GF-D8 (cell line): ENCODE data around the gene MCRIP1.

Experiments
- DNase-seq: peaks from one replicate; lab custom pipeline; 2025; lab: John Stamatoyannopoulos, UW

MCRIP1 gene, protein sequence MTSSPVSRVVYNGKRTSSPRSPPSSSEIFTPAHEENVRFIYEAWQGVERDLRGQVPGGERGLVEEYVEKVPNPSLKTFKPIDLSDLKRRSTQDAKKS

DNA sequence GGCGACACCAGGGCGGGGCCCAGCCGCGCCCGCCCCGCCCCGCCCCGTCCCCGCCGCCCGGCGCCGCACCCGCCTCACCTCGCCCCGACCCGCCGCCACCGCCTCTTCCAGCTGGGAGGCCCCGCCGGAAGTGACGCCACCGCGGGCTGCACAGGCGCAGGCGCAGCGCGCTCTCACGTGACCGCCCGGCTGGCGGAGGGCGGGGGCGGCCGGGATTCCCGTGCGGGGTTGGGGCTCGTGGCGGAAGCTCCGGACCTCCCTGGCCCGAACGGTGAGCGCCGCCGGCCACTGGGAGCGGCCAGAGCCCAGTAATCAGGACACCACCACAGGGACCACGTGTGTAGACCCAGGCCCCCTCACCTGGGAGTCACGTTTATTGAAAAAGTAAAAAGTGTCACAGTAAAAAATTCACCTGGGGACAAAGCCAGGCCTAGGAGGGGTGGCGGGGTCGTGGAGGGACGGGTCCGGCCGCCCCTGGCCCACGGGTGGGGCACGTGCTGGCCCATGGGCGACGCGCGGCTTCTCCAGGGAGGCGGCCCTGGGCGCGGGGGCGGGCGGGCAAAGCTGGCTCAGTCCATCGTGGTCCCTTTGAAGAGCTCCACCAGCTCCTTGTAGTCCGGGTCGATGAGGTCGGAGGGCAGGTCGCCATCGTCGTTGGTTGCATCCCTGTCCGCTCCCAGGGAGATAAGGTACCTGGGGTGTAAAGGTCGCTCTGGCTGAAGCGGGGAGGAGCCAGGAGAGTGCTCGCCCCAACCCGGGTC lies at the start of gene MCRIP1:
TSS of gene MCRIP1 (minus strand) at position 132 of the 761 bp plus-strand sequence. CDS start 8,785 bp downstream, outside the sequence.
- DNase-seq = peak; percentile 73

DNA sequence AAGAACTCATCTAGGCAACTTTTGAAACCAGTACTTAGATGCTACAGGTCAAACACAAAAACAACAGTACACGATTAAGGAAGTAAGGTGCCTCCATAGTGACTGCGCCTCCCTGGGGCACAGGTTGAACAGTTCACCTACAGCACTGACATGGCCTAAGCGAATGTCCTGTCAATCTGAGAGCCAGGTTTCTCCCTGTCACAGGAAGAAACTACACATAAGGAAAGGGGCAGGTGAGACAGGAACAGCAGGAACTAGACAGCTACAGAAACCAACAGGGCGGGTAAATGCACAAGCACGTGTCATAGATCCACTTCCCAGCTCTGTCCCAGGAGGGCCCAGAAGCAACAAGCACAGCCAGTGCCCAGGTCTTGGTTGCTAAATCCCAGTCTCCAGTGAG lies 46.0 kb upstream of the MCRIP1 start:
- DNase-seq = no peak

DNA sequence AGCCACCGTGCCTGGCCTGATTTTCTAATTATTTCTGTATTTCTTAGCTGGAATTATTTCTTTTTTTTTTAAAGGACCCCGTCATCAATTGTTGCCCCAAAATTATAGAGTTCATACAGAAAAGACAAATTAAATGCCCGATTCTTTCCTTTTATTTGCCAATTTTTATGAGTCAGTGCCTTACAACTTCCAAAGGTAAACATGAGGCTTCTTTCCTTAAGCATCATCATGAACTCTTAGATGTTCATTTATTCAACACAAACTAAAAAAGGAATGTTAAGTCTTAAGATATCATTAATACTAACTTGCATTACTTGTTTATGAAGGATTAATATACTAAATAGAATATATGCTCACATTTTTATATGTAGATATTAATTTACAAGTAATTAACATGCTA lies 45.2 kb upstream of the MCRIP1 start:
- DNase-seq = no peak

DNA sequence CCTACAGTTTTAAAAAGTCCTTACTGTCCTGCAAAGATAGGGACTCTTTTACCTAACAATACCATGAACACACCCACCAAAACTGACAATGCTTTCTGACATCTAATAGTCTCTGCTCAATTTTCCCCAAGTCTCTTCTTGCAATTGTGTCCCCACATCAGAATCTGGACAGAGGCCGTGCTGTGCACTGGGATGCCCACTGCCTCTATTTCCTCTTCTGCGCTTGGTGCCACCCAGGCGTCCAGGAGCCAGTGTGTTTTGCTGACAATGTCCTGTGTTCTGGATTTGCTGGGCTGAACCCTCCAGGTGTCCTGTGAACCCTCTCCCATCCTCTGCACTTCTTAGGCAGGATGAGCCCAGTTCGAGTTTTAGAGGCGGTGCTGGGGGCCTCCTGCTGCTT lies 44.5 kb upstream of the MCRIP1 start:
- DNase-seq = no peak

DNA sequence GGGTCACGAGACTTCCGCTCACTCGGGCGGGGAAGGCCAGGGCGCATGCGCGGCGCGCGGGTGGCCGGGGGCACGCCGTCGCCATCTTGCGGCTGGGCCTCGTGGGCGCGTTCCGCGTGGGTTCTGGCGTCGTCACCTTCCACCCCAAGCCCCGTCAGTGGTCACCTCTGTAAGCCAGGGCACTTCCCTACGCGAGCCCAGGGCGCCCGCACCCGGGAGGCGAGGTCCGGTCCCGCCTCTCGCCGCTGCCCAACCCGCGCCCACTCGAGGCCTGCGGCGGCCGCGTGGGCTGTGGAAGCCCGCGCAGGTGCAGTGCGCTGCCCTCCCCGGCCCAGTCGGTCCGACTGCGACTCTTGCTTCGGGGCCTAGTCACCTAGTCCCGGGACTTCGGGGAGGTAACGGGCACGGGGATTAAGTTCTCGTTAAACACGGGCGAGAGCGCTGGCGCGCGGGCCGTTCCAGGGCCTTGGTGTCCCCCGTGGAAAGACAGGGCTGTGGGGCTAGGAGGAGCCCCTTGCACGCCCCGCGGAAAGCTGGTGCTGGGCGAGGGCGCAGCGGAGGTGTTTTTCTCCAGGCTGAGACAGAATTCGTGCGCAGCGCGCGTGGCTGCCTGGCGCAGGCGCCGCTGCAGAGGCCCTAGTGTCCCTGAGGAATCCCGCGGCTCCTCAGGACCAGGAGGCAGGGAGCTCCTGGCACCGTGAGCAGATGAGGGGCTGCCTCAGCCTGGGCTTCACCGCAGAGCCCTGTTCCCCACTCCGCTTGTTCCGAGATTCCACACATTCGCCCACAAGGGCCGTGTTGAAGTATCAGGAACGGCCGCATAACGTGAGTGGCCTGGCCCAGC lies 38.5 kb upstream of the MCRIP1 start:
- DNase-seq = peak; percentile 48

DNA sequence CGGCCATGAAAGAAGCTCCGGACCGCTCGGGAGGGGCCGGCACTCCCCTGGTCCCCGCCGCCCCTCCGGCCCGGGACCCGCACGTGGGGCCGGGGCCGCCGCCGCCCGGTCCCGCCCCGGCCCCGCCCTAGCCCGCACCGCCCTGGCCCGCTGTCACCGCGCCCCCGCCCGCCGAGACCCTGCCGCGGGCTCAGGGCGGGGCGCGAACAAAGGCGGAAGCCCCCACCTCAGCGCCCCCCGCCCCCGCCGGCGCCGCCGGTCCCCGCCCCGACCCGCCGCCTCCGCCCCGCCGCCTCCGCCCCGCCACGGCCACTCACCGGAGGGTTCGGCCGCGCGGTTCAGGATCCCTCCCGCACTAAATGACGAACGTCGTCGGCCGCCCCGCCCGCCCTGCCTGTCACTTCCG lies 37.9 kb upstream of the MCRIP1 start, which contains the start of gene ARHGDIA:
TSS of gene ARHGDIA (minus strand) at position 357 of the 406 bp plus-strand sequence. CDS start 1,407 bp downstream, outside the sequence.
- no peak for DNase-seq

DNA sequence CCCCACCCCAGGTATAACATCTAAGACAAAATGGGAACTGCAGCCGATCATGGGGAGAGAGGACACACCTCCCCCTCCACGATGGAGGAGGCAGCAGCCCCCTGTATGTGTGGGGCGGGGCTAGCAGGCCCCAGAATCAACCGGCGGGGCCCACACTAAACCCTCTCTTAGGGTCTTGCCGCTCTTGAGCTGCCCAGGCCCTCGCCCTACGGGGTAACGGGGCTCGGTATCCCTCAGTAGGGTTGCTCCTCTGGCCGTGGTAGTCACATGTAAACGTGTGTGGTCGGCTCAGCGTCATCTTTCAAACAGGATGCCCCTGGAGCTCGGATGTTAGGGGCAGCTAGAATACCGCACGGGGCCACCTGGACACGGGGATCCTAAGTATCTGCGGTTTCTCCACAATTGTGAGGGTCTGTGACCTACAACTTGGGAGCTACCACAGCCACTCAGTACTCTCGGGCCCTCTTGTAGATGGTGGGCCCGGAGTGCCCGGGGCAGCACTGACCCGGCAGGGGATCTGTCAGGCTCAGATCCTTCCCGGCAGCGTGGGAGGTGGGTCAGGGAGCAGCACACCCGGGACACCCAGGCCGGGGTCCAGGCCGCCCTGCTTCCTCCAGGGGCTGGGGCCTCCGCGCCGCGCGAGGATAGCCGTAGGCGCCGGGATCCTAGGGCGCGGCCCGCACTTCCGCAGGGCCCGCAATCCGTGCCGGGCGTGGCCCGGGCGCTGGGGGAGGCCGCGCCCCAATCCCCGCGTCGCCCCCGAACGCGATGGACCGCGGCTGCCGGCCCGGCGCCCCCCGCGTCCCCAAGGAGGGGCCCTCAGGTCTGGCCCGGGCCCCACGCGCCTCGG lies 37.3 kb upstream of the MCRIP1 start:
- DNase-seq = no peak

DNA sequence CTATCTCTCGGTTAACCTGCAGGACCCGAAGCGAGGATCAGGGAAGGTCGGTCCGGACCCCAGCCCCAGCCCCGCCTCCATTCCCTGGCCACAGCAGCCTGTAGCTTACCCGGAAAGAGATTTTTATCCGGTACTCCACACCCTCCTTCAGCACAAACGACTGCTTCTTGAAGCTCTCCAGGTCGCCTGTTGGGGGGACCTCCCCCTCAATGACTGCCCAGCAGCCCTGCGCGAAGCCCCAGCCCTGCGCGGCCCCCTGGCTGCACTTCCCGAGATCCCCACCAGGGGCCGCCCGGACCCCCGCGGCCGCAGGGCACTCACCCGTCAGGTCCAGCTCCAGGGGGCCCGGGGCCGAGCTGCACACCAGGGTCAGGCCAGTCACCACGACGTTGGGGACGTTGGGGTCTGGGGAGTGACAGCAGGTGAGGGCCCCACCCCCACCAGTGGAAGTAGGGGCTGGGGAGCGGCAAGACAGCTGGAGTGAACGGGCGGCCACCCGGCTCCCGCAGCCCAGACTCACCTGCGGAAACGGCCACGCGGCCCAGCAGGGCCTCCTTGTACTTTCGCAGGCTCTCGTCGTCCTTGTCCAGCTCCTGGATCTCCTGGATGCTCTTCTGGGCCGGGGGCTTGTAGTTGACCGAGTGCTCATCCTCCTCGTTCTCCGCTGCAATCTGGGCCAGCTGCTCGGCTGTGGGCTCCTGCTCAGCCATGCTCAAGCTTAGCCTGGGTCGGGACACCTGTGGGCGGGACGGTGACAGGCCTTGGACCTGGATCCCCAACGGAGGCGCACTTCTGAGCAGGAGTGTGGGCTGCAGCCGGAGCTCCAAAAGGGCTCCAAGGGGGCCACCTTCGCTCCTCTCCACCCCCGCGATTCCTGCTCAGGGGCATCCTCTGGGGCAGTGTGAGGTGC lies 36.4 kb upstream of the MCRIP1 start:
- DNase-seq = no peak

DNA sequence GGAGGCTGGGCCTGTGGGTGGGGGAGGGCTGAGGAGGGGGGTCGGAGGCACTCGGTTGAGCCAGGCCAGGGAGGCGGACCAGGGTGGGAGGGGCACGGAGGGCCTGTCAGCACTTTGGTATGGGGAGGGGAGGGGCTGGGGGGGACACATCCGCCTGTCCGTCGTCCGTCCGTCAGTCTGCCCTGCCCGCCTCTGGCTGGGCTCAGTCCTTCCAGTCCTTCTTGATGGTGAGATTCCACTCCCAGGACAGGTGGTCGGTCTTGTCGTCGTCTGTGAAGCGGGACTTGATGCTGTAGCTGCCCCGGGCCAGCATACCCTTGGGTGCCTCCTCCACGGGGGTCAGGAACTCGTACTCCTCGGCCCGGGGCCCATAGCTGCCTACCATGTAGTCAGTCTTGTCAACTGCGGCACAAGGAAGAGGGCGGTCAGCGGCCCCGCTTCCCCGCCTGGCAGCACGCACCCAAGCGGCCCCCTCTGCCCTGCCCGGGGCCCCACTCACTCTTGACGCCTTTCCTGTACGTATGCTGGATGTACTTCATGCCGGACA lies 35.7 kb upstream of the MCRIP1 start:
- no peak for DNase-seq

DNA sequence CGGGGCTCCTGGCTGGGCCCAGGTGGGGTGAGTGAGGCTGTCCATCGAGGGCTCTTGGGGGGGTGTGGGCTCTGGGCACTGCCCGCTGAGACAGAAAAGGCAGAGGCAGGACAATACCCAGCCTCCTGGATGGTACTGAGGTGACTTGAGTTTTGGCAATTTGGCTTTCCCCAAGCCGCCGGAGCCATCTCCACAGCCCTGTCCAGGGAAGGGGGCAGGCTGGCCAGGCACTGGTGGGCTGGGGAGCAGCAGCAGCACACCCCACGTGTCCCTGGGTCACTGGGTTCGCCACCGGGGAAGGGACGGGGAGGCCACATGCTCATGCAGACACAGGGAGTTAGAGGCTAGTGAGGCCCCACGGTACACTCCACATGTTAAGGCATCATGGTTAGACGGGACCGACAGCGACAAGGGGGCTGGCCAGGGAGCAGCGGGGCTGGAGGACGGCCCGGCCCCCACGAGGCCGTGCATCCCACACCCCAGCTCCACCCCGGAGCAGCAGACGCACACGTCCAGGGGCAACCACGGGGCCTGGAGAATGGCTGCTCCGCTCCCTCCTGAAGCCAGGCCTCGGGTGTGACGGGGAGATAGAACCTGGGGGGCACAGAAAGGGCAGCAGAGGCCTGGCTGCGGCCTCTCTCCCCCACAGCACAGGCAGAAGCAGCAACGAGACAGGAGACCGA lies 35.0 kb upstream of the MCRIP1 start:
- no peak for DNase-seq

DNA sequence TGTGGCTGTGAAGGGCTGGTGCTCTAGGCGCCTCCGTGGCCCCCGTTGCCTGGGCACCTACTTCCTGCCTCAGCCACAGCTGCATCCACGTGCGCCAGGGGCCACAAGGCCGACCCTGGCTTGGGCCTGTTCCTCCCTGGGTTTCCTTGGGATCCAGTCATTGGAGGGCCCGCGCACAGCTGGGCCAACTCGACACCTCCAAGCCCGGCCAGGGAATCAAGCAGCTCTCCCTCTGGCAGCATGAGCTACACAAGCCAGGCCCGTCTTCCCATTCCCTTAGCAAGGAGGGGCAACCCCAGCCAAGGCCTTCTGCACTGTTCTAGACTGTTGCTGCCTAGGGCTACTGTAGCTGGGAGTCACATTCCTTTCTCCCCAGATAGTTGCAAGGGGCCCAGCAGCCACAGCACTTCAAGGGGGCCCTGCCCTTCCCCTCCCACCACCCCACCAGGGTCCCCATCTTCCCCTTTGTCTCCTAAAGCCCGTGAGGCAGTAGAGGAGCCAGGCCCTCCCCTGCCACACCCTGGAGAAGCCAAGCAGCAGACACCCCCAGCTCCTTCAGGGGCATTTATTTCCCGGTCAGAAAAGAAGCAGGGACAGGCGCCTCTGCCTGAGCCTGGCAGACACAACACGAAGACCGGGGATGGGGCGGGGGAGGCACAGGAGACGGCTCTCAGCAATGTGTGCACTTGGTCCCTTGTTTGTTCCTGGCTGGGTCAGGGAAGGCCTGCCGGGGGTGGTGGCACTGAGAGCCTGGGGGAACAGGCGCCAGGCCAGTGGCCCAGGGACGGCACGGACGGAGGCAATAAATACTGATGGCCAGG lies 34.3 kb upstream of the MCRIP1 start:
- peak; percentile 61 for DNase-seq

DNA sequence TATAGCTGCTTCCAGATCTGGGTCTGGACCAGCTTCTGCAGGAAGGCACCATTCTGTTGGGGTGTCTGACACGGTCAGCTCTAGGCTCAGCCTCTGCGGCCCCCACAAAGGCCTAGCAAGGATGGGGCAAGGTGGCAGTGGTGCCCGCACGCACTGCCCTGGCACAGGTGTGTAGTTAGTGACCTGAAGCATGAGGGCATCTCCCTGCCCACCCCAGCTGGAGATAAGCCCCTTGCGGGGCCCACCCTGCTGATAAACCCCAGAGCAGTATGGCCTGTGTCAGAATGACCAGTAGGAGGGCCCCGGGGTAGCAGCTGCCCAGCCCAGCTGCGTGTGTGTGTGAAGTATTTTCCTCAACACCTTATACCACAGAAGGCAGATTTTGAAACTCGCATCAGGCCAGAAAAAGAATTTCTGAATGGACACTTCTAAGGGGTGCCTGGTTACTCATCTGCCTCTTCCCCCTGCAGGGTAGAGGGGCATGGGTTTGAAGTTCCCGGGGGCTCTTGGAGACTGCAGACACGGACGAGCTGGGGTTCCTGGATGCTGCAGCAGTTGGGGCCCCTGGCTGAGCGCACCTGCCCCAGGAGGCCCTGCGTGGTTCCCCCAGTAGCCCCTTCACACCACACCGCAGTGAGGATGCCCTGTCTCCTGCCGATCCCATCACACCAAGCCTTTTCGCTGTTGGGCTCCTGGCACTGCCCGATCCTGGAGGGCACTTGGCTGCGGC lies 33.5 kb upstream of the MCRIP1 start:
- no peak for DNase-seq

DNA sequence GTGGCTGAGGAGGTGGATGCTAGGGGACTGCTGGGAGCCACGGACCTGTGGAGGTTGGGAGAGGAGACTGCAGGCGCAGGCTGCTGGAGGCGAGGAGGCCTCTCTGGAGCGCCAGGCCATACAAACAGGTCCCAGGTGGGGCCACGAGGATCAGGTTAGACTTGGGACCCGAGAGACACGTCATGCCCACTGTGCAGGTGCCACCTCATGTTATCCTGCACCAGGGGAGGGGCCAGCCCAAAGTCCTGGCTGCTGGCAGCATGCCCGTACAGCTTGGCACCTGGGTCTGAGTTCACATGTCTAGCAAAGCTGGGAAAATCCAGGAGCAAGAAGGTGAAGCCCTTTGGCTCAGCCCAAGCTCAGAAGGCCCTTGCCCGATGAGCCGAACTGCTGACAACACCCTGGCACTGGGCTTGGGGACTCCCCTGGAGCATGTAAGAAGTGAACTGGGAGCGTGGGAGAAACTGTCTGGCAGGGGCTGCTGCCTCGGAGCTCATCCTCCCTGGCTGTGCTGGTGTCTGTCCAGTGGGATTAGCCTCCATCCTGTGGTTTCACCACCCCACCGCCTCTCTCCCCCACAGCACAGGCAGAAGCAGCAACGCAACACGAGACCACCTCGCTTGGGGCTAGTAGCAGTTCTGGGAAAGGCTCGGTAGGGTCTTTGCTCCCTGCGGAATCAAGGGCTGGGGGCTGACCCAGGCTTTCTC lies 32.8 kb upstream of the MCRIP1 start:
- DNase-seq = no peak

DNA sequence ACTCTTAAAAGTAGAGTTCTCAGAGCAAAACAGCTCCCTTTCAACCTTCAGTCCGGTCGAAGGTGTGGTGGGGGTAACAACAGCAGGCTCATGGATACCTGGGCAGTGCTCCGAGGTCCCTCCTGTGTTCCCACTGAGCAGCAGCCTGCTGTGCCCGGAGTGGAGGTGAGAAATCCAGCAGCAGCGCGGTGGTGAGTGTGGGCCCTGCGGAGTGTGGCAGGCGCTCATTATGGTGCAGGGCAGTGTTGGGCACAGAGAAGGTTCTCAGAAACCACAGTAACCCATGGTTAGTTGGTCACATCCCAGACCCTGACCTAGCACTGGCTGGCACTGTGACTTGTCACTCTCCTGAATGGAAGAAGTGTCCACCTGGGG lies 32.3 kb upstream of the MCRIP1 start:
- DNase-seq = no peak

DNA sequence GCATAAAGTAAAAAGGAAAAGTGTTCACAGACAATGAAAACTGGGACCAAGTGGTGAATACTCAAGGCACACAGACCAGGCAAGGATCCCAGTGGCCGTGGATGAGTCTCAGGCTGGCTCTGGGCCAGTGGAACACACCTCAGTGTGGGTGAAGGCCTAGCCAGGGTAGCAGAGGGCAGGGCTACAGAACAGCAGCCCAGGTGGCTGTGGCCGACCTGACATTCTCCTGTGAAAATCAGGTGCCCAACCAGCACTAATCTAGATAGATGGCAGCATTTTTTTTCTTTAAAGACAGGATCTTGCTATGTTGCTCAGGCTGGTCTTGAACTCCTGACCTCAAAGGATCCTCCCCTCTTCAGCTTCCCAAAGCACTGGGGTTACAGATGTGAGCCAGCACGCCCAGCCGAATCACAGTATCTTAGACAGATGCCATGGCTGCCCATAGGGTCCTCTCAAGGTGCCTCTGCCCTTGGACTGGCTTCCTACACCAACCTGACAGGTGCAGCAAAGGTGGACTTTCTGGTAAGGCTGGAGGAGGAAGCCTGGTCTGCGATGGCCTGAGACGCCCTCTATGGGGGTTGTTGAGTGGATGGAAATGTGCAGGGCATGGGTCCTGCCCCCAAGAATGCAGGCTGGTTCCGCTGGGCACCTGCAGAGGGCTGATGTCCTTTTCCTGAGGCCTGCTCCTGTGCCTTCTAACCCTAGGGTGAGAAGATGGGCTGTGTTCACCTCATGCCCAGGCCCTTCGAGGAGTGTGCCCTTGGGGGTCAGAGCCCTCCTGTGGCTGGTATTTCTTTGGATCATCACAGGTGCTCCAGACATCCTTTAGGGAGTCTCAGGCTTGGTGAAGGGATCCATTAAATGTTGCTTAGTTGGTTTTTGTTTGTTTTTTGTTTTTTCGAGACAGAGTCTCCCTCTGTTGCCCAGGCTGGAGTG lies 31.0 kb upstream of the MCRIP1 start:
- no peak for DNase-seq

DNA sequence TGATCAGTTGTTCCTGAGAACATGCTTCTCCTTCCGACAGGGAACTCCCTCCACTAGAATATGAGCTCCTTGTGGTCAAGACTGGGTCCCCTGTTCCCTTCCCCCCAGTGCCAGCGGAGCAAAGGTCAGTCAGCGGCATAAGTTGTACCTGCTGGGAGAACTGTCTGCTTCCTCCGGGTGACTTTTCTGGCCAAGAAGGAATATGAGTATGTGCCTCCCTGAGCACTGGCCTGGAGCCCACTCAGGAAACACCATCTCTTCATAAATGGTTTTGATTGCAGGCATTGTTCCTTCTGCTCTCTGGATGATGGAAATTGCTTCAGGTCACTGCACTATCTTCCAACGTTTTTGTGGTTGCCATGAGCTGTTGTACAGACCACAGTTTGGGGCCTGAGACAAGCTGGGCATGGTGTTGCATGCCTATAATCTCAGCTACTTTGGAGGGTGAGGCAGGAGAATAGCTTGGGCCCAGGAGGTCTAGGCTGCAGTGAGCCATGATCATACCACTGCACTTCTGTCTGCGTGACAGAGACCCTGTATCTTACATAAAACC lies 30.1 kb upstream of the MCRIP1 start:
- DNase-seq = peak; percentile 94
